Astrocyte of the cerebellum (primary cell): ENCODE results near the gene UNC79.

Source experiments
- DNase-seq: peaks from one replicate; pipeline ENCODE4 v3.0.0-alpha.2; 2011; ENCODE audit warnings: low read depth
- H3K4me3 ChIP-seq: 2 replicates; pipeline ENCODE4 v1.5.1; 2011; ENCODE audit warnings: mild to moderate bottlenecking, low read depth, low read length, moderate library complexity
- CTCF ChIP-seq: IDR thresholded peaks from 2 replicates; pipeline ENCODE4 v1.5.1; 2012; ENCODE audit warnings: low read length, low read depth, moderate library complexity, mild to moderate bottlenecking; ENCODE audit errors: missing control alignments
- in situ Hi-C: cut with HindIII; loops from 2 replicates; pipeline ENCODE4 v1.10.0; 2017; ENCODE audit warnings: low sequenced_read_pairs

Gene UNC79

GRCh38 chr14:93734086-93734822, 303.5 kb downstream of the UNC79 start:
- no peak for TF ChIP-seq CTCF
- in situ Hi-C loops, result no loop called here
- no peak for DNase-seq
- H3K4me3 ChIP-seq, result no peak overlapping the region

GRCh38 chr14:93735206-93735605, 304.5 kb downstream of the UNC79 start:
- in situ Hi-C loops, result no loop called here
- H3K4me3 ChIP-seq, result no peak overlapping the region
- no peak for DNase-seq
- no peak for TF ChIP-seq CTCF

GRCh38 chr14:93736378-93737014, 305.8 kb downstream of the UNC79 start:
- in situ Hi-C loops, result no loop called here

GRCh38 chr14:93737634-93738033, 306.9 kb downstream of the UNC79 start:
- no peak for DNase-seq
- no peak overlapping the region for H3K4me3 ChIP-seq
- TF ChIP-seq CTCF, result no peak
- in situ Hi-C loops, result no loop called here

More at GRCh38 chr14:93736378-93737014, 305.8 kb downstream of the UNC79 start:
- no peak for DNase-seq
- no peak overlapping the region for H3K4me3 ChIP-seq
- TF ChIP-seq CTCF, result peak; percentile 3

- in situ Hi-C loops, result no loop called here
- H3K4me3 ChIP-seq, result no peak overlapping the region
- no peak for TF ChIP-seq CTCF
- no peak for DNase-seq
These were observed 311.0 kb downstream of the UNC79 start for GRCh38 chr14:93741556-93742230.

GRCh38 chr14:93742761-93743160, 312.0 kb downstream of the UNC79 start:
- H3K4me3 ChIP-seq, result no peak overlapping the region
- in situ Hi-C loops, result no loop called here
- no peak for TF ChIP-seq CTCF
- no peak for DNase-seq
